Vagina (tissue), 2 donors: ENCODE results near the gene CRYBA2.

ENCODE experiments used
- CTCF ChIP-seq, 3 experiments: fragments of 450-650 bp in 2 of 3; fragments of 200-600 bp in 1 of 3; sonication (generic) in 1 of 3; IDR thresholded peaks; one replicate each; pipeline ENCODE4 v1.5.1; 2017 to 2019; ENCODE audit warnings: antibody characterized with exemption in 3 of 3, mild to moderate bottlenecking in 2 of 3, moderate library complexity in 2 of 3
- POLR2A ChIP-seq, 2 donors: fragments of 450-650 bp; IDR thresholded peaks; one replicate each; pipeline ENCODE4 v1.6.1; 2017; ENCODE audit warnings: antibody characterized with exemption in 2 of 2, mild to moderate bottlenecking in 2 of 2, moderate library complexity in 2 of 2

GRCh38 chr2:219021591-219021990 is 28.4 kb upstream of the CRYBA2 start:
- no peak for TF ChIP-seq CTCF (IDR thresholded peaks at IDR 0.05)
- TF ChIP-seq POLR2A (IDR thresholded peaks at IDR 0.05), result no peak
